Activated naive CD4-positive, alpha-beta T cell treated with Interleukin-2 at 50 U/mL for 16 hours (primary cell): Measurements from ENCODE around the gene SPP1.

ENCODE experiments used
- DNase-seq: peaks from one replicate; pipeline ENCODE4 v3.0.0-alpha.2; 2020

SPP1 gene

DNA sequence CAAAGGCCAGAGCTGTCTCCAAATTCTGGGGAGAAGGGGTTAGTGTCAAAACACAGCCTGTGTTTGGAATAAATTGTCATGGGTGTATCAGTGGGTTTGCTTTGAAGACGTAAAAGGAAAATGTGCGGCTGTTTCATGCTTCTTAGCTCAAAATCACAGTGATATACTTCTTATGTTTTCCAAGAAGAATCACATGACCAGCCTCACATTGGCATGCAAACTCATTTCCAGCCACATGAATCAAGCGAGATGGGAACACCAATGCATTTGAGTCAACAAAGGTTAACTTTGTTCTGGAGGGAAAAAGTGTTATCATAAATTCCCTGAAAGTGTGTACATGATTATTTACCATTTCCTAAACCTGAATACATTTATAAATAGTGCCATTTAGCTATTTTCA is 19.0 kb upstream of the SPP1 start:
- DNase-seq: no peak

DNA sequence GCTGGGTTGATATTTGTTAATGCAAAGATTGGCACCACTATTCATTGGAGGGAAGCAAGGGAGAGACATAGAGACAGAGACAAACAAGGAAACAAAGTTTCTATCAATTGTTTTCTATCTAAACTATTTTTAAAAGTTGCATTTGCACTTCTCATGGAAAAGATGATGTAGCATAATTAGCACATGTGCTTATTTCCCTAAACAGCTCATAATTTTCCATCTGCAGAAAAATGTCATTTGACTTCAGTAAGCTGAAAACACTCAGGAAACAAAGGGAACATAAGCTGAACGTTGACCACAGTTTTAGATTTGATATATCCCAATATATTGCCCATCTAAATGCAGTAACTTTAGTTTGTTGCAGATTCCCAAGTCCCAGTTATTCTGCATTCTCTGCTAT is 18.5 kb upstream of the SPP1 start:
- no peak for DNase-seq

DNA sequence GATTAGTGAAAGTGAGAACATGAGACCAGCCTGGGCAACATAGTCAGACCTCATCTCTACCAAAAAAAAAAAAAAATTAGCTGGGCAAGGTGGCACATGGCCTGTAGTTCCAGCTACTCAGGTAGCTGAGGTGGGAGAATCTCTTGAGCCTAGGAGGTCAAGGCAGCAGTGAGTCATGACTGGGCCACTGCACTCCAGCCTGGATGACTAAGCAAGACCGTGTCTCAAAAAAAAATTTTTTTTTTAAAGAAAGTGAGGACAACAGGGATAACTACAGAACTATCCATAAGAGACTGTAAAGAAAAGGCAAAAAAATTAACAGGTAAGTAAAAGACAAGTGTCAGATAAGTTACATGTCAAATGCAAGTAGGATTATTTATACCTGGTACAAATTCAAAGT is 13.5 kb upstream of the SPP1 start:
- DNase-seq: no peak

DNA sequence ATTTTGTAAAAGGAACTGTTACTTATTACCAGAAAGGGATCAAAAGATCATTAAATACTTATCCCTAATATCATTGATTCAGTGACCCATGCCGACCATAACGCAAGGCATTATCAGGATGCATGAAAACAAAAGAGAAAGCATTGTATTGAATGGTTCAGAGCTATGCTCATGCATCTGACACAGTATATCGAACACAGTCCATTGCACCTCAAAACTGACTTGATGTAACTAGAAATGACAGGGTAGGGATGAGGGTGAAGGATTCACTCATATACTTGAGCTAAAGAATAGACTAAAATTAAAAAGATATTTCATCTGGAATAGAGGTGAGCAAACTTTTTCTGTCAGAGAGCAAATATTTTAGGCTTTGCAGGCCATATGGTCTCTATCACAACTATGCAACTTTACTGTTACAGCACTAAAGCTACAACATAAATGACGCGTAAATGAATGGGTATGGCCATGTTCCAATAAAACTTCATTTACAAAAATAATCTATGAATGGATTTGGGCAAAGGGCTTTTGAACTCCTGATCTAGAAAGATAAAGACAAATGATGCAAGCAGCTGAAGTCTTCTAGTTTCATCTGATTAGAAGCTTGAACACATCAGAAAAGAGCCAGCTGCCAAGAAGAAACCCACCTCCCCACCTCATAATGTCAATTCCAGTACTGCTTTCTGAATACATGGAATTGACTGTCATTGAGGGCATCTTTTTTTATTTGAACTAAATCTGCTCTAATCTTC is 12.9 kb upstream of the SPP1 start:
- no peak for DNase-seq

DNA sequence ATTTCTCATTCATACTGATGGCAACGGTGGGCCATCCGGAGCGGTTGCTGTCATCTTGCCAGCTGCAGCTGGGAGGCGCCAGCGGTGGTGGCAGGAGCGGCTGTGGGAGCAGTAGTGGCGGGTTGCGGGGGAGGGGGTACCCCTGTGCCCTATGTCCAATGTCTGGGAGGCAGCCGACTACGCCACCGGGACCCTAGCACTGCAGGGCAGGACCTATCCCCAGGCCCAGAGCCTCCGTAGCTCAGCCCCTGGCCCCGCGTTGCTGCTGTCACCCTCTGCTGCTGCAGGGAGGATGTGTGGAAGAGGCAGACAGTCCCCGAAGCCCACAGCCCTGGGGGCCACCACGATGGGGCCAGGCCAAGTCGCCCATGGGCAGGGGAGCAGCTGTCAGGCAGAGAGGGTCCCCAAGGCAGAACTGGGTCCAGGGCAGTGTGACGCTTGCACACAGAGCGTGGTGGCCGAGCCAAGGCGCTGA is 10.0 kb upstream of the SPP1 start:
- no peak for DNase-seq

DNA sequence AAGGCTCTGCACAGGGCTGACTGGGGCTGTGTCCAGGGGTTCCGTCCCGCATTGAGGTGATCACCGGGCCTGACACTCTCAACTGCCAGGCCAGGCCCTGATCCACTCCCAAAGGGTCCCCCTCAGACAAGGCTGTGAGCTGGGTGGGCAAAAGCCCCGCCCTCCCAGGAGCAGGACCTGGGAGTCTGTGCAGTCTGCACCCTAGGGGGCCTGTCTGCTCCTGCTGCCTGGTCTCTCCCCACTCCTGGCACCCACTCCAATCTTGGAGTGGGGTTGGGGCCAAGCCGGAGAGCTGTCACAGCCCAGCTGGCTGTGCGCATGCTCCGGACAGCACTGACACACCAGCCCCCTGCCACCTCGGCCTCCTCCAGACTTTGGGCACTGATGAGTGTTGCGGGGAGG is 9.4 kb upstream of the SPP1 start:
- no peak for DNase-seq

DNA sequence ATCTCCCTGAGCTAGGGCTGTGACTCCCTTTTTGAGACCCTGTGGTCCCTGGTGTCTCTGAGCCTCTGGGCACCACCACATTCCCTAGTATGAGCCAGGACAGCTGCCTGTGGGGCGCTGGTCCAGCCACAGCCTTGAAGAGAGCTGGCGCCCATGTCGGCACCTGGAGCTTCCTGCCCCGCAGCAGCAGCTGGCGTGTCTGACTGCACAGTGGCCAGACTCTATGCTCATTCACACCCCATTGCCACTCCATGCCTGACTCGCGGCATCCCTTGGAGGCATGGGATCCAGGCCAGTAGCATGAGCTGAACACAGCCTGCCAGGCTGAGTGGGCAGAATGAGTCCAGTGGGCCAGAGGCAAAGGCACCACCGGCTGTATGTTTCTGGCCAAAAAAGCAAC is 8.3 kb upstream of the SPP1 start:
- no peak for DNase-seq

DNA sequence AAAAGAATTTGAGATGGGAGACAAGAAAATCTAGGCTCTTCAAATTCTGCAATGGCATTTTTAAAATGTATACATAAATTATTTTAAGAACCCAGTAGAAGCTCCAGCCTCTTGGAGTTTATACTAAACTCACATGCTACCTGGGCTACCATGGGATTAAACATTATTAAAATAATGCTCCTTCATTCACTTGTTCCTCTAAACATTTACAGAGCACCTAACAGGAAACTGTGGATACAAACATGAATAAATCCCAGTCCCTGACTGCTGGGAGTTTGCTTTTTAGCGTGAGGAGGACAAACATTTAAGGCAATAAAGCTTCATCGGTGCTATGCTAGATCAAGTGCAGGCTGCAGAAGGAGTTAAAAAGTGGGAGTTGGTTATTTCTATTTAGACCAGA is 5.4 kb upstream of the SPP1 start:
- DNase-seq: no peak

DNA sequence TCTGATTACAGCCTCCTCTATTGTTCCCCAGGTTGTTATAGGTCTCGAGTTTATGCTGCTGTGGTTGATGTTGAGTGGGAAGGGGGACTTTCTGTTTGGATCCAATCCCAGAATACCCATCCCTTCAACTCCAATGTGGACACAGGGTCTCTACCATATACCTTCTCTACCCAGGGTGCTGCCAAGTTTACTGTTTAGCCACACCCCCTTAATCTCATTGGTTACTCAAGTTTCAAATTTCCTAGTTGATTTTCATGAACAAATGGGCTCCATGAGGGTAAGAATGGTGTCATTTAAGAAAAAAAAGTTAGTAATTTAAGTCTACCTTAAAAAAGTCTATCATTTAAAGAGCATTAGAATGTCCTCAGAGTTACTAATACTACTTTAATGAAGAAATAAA is 3.6 kb upstream of the SPP1 start:
- DNase-seq: no peak

DNA sequence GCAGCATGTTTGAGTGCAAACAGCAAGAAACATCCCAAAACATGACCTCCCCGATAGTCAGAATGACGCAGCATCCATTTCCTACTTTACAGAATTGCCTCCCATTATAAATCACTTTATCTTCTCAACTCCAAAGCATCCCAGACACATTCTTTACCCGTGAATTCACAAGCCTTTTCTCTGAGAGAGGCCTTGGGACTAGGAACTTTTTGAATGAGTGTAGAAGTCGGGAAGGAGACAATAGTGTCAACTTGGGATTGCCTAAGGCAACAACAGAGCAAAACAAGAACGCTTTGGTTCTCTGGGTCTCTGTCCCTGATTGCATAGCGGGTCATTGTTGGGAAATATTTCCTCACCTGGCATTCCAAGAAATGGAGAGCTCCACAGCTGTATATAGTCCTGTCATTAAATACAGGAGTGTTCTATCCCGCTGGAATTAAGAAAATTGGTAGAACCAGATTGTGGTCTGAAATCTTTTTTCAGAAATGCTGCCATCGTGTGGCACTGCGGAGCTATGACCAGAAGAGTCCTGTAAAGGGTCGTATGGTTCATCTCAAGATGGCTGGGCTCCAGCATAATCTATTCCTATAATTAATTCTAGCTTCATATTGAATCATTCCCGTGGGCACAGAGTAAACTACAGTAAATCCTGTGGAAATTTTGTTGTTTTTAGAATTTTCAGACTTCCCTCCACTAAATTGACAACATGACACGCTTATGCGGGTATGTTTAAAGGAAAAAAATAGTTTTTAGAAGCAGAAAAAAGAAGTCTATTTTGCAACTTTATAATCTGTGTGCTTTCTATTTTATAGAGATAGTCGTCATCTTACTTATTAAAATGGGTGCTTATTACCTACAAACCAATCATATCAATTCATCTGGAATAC is 2.0 kb upstream of the SPP1 start:
- peak; percentile 32 for DNase-seq

DNA sequence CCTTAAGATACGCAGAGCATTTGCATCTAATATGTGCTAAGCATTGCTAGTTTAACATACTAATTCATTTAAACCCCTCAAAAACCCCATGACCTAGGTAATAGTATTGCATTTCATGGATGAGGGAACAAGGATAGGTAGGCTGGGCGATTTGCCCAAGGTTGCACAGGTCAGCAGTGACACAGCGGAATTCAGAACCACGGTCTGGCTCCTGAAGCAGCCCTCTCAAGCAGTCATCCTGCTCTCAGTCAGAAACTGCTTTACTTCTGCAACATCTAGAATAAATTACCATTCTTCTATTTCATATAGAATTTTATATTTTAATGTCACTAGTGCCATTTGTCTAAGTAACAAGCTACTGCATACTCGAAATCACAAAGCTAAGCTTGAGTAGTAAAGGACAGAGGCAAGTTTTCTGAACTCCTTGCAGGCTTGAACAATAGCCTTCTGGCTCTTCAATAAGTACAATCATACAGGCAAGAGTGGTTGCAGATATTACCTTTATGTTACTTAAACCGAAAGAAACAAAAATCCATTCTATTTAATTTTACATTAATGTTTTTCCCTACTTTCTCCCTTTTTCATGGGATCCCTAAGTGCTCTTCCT is 555 bp upstream of the SPP1 start:
- DNase-seq: no peak

DNA sequence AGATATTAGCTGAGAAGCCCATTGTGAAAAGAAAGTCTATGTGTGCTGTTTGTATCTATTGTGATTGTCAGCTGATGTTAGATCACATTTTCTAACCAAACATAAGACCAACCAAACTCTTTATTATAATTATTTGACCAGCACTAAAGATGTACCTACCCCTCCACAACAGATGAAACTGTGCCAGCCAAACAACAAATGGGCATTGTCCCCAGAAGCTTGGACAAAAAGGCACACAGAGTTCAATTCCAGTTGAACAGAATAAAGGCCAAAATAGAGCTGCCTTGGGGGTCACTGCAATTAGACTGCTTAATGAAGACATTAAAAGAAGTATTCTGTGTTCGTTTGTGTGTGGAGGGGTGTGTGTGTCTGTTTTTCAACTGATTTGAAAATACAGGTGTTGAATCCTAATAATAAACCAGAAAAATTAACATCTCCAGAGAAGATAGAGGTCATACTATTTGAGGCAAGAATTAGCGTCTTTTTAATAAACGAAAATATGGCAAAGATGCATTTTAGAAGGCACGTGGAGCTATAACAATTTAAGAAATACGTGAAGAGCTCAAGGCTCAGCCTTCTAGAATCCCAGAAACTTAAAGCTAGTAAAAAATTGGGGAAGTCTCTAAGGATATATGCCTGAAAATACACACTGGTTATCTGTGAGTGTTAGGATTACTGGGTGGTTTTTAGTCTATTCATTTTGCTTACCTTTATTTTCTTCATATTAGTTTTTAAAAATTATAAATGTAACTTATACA is 2.2 kb downstream of the SPP1 start:
- DNase-seq: no peak

DNA sequence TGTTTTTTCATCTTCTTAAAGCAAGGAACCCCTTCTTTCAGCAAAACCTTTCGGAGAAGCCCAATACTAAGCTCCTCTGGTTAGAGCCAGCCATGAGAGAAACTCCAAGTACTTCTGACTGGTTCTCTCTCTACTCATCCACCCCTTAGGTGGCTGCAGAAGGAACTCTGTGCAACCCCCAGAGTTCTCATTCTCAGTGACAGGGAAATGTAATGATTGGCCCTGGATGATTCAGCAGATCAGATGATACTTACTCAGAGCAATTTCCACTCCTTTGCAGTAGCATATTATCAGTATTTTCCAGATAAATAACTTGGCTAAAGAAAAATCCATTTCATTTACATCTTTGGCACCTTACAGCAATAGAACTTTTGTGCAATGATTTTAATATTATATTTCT is 3.2 kb downstream of the SPP1 start:
- no peak for DNase-seq

DNA sequence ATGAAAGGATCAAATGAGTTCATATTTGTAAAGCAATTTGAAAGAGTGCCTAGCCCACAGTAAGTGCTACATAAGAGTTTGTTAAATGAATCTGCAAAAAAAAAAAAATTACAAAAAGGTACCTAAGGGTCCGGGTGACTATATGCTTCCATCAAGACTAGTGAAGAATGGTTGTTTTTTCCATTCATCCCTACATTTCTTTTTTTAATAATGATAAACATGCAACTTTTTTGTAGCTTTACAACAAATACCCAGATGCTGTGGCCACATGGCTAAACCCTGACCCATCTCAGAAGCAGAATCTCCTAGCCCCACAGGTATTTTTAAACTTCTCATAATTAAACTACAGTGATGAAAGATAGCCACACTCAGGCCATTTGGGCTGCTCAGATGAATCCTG is 4.3 kb downstream of the SPP1 start:
- DNase-seq: no peak

DNA sequence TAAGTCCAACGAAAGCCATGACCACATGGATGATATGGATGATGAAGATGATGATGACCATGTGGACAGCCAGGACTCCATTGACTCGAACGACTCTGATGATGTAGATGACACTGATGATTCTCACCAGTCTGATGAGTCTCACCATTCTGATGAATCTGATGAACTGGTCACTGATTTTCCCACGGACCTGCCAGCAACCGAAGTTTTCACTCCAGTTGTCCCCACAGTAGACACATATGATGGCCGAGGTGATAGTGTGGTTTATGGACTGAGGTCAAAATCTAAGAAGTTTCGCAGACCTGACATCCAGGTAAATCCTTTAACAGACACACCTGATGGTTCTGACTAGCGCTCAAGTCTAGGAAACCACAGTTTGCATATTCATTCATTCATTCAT is 6.0 kb downstream of the SPP1 start:
- DNase-seq: no peak

DNA sequence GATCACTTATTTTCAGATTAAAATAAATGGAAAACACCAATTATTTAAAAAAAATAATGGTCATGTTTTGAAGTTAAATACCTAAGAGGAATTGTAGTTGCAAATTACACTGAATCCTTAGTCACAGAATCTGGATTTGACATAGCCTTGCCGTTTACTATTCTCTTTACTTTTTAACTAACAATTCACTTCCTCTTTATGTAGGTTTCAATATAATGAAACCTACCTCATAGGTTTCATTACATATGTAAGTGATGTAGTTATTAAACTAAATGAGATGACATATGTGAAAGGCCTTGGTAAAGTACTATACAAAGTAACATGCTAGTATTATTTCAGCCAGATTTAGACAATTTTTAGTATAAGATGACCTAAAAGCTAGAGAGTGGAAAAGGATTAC is 6.5 kb downstream of the SPP1 start:
- DNase-seq: no peak

DNA sequence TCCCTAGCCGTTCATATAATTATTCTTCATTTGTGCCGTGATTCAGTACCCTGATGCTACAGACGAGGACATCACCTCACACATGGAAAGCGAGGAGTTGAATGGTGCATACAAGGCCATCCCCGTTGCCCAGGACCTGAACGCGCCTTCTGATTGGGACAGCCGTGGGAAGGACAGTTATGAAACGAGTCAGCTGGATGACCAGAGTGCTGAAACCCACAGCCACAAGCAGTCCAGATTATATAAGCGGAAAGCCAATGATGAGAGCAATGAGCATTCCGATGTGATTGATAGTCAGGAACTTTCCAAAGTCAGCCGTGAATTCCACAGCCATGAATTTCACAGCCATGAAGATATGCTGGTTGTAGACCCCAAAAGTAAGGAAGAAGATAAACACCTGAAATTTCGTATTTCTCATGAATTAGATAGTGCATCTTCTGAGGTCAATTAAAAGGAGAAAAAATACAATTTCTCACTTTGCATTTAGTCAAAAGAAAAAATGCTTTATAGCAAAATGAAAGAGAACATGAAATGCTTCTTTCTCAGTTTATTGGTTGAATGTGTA is 7.0 kb downstream of the SPP1 start:
- DNase-seq: no peak

DNA sequence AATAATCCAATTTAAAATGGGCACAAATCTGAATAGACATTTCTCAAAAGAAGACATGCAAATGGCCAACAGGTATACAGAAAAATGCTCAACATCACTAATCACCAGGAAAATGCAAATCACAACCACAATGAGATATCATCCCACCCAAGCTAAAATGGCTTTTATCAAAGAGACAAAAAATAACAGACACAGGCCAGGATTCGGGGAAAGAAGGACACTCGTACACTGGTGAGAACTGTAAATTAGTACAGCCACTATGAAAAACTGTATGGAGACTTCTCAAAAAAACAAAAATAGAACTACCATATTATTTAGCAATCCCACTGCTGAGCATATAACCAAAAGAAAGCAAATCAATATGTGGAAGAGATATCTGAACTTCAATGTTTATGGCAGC is 8.5 kb downstream of the SPP1 start:
- DNase-seq: no peak

DNA sequence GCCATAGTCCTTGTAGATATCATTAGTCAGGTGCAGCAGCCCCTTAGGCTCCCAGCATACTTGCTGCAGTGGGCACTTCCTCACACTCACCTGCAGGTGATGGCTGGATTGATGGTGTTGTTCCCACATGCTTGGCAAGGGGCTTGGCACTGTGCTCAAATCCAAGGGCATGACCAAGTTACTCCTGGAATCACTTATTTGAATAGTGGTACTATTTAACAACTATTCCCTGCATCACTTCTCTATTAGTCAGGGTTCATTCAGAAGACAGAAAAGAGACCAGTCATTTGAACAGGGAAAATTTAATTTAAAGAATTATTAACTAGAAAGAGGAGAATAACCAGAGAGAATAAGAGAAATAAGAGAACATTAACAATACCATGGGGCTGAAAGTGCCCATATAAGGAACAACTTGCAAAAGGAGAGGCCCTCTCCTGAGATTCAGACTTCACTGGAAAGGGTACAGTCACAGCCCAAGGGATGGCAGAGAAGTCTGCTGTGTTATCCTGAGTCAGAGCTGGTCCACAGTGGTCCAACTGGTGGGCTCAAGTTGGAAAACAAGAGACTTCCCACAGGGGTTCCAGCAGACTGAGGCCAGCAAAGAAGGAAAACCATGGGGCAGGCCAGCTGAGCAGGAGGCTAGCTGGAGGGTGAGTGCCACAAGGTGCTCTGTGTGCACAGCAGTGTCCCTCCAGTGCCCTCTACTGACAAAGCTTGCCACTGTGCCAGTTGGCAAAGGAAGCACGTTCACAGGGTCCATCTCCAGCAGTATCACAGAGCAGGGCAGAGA is 9.8 kb downstream of the SPP1 start:
- peak; percentile 36 for DNase-seq

DNA sequence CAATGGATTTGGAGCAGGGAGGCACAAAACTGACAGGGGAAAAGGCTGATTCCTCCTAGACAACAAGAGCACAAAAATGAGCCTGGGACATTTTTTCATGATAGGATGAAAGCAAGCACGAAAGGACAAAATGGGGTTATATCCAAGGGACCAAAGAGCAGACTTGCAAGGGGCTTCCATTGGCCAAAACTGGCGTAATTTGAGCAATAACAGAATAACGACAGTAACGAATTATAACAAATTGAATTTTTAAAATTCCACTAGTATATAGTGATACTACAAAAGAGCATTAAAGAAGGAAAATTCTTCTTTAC is 10.3 kb downstream of the SPP1 start:
- DNase-seq: no peak

DNA sequence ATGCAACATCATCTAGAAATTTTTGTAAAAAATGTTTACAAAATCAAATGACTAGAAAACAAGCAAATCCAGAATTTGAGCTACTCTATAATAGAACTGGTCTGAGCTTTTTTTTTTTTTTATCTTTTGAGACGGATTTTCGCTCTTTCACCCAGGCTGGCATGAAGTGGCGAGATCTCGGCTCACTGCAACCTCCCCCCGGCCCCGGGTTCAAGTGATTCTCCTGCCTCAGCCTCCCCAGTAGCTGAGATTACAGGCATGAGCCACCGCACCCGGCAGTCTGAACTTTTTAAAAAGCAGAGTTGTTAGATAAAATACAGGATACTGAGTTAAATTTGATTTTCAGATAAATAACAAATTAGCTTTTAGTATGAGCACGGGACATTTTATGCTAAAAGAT is 11.0 kb downstream of the SPP1 start:
- no peak for DNase-seq

DNA sequence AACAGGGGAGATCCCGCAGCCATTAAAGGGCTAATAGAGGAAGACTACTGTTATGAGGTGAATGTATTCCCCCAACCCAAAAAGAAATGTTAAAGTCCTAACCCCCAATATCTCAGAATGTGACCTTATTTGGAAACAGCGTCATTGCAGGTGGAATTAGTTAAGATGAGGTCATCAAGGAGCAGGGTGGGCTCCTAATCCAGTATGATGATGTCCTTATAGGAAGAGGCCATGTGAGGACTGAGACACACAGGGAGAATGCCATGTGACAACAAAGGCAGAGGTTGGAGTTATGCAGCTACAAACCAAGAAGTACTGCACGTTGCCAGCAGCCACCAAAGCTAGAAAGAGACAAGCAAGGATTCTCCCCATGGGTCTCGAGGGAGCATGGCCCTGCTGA is 14.3 kb downstream of the SPP1 start:
- DNase-seq: no peak
